Esophagus muscularis mucosa (tissue), 4 donors: Measurements from ENCODE around the gene LGALS4. TPM values are rescaled to one million over a fixed set of nuclear protein-coding genes. Genes with fewer than 3 reads are reported as not detected.
"Not testable (repeated sequence)": the region's sequence is repeated elsewhere in the genome, so short reads cannot be mapped to it uniquely, and the experiment has no call there.

Experiments used
- DNase-seq: peaks from one replicate; pipeline ENCODE4 v3.0.0-alpha.2; 2017; ENCODE audit errors: extremely low spot score
- H3K27ac ChIP-seq, 4 donors: fragments of 200-600 bp; sonication (generic); replicated peaks in 1 of 4; 1 replicate in 3 of 4; 2 replicates in 1 of 4; pipeline ENCODE4 v1.5.1; 2016 to 2019; ENCODE audit warnings: mild to moderate bottlenecking in 1 of 4
- H3K27me3 ChIP-seq, 4 donors: fragments of 200-600 bp; sonication (generic); one replicate each; pipeline versions ENCODE4 v1.5.1 to v1.6.0; 2016 to 2019
- H3K36me3 ChIP-seq, 4 donors: fragments of 200-600 bp; sonication (generic); one replicate each; pipeline ENCODE4 v1.5.1; 2016 to 2019
- H3K4me1 ChIP-seq, 4 donors: fragments of 200-600 bp; sonication (generic); one replicate each; pipeline ENCODE4 v1.5.1; 2016 to 2019
- H3K4me3 ChIP-seq, 4 donors: fragments of 200-600 bp; sonication (generic); 1 replicate in 2 of 4; 2 replicates in 2 of 4; pipeline ENCODE4 v1.5.1; 2016 to 2019; ENCODE audit warnings: mild to moderate bottlenecking in 4 of 4, moderate library complexity in 1 of 4
- H3K9me3 ChIP-seq, 4 donors: fragments of 200-600 bp; sonication (generic); 1 replicate in 3 of 4; 2 replicates in 1 of 4; pipeline ENCODE4 v1.5.1; 2016 to 2019
- CTCF ChIP-seq, 3 experiments: fragments of 200-600 bp in 2 of 3; fragments of 450-650 bp in 1 of 3; sonication (generic) in 2 of 3; IDR thresholded peaks; one replicate each; pipeline ENCODE4 v1.5.1; 2017 to 2019; ENCODE audit warnings: antibody characterized with exemption in 3 of 3, mild to moderate bottlenecking in 2 of 3, moderate library complexity in 1 of 3
- EP300 ChIP-seq: sonication (generic); formaldehyde crosslinking; IDR thresholded peaks from one replicate; pipeline ENCODE4 v1.6.1; 2017; ENCODE audit warnings: antibody characterized with exemption
- POLR2A ChIP-seq: fragments of 450-650 bp; IDR thresholded peaks from one replicate; pipeline ENCODE4 v1.6.1; 2017; ENCODE audit warnings: antibody characterized with exemption, moderate library complexity, mild to moderate bottlenecking, low read depth
- POLR2AphosphoS5 ChIP-seq, 2 donors: sonication (generic); formaldehyde crosslinking; IDR thresholded peaks; one replicate each; pipeline ENCODE4 v1.6.1; 2017; ENCODE audit warnings: antibody characterized with exemption in 2 of 2
- WGBS: methylation state at CpG from one replicate; pipeline ENCODE4 v1.1.5; 2018; 5-methylcytosine and 5-hydroxymethylcytosine counted together
- intact Hi-C: fragments of 100-400 bp; cut with DNase I; formaldehyde crosslinking; loops from one replicate; pipeline ENCODE4 v1.15.1; 2023
- total RNA-seq, 4 donors: library from RNA; depleted of rRNA; stranded (reverse); fragments of >200 nt; gene quantifications; one replicate each; pipeline versions ENCODE4 v1.1.0 to v1.2.1, GENCODE V29; 2016

The LGALS4 gene
- total RNA-seq, 4 donors from 2014 or later = 0.42 to 2.9 (median 0.50) TPM; not detected in 1

DNA sequence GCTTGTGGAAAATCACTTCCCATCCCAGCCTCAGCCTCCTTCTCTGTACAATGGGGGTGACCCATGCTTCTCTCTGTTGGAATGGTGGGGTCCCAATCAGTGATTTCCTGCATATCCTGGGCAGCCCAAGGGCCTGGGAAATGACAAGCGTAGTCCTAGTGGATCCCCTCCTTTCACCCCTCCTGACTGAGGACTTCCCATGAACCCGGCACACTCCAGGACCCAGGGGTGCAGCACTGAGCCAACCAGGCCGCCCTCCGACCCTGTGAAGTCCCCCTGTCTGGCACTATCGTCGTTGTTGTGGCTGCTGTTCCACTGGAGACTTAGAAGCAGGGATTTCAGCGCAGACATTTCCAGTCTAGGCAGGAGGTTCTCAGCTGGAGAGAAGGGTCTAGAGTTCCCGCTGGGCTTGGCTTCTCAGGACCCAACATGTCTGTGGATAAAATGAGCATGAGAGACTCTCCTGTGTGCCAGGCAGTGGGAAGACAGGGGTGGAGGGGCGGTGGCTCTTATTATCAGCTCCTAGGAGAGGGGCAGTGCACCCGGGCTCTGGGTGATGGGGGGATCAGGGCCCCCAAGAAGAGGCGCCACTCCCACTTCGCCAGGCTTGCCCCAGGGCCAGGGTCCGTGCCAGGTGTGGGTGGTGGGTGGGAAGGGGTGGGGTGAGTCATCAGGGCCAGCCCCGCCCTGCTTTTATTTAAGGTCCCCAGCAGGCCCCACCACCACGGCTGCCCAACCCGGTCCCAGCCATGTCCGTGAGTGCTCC lies 24.1 kb downstream of the LGALS4 start, which contains the start of gene LGALS7B:
Gene LGALS7B (plus strand): TSS at position 723 of the 766 bp plus-strand sequence. CDS start 27 bp downstream, at position 750.
- intact Hi-C loops = no loop called here
- 78% methylated on average over 7 of the region's 17 CpGs for WGBS
- Histone ChIP-seq H3K4me1 (peaks cover 5 to 9% (median 6%) of the 10 kb centered on the region in 4 donors), H3K27me3 (no peaks in the 10 kb centered on the region), H3K4me3 (no peak within 1 kb of the TSS), H3K9me3 (no peaks in the 10 kb centered on the region), H3K27ac (no peak within 1 kb of the TSS), H3K36me3 (no peaks in the 10 kb centered on the region)
- TF ChIP-seq POLR2AphosphoS5 (IDR thresholded peaks at IDR 0.05) (no peak), POLR2A (no peak), CTCF (IDR thresholded peaks at IDR 0.05) (no peak), EP300 (no peak)
- DNase-seq = no peak

DNA sequence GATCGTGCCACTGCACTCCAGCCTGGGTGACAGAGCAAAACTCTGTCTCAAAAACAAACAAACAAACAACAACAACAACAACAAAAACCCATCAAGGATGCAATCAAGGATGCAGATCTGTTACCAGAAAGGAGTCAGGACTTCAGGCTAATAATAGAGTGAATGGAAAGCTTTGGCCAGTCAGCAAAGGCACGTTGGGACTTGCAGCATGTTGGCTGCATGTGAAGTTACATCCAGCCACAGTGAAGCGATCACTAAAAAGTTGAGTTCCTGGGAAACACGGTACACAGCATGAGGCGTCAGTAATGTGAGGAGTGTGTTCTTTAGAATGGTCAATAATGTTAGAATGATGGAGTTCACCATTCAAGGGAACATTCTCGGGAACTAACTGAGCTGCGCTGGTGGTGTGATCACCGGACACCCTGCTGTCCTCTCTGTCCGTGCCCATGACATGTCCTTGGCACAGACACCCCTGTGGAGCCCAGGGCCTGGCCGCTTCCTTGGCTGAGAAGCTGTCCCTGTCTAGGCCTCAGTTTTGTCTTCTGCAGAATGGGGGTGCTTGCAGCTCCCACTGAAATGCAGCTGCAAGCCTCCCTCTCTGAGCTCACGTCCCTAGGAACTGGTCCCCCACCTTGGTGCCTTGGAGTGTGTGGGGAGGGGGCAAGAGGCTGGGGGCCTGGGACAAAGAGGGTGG lies 26.0 kb downstream of the LGALS4 start:
- no peak overlapping the region for H3K27ac ChIP-seq
- no peak for DNase-seq
- TF ChIP-seq EP300 (no peak), POLR2AphosphoS5 (IDR thresholded peaks at IDR 0.05) (no peak), POLR2A (no peak), CTCF (IDR thresholded peaks at IDR 0.05) (no peak)
- intact Hi-C loops = no loop called here
- no peaks in the 10 kb centered on the region for H3K4me1 ChIP-seq
- 73% methylated on average over 9 of the region's 11 CpGs for WGBS
- peaks cover 0 to 5% (median 0%) of the 10 kb centered on the region in 4 donors for H3K27me3 ChIP-seq
- no peak overlapping the region for H3K4me3 ChIP-seq
- no peaks in the 10 kb centered on the region for H3K36me3 ChIP-seq
- H3K9me3 ChIP-seq = no peaks in the 10 kb centered on the region

DNA sequence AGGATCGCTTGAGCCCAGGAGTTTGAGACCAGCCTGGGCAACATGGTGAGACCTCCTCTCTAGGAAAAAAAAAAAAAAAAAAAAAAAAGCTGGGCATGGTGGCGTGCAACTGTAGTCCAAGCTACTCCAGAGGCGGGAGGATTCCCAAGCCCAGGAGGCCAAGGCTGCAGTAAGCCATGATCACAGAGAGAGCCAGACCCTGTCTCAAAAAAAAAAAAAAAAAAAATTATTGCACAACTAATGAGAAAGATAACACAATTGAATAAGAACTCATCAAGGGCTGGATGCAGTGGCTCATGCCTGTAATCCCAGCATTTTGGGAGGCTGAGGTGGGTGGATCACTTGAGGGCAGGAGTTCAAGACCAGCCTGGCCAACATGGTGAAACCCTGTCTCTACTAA lies 26.7 kb downstream of the LGALS4 start:
- H3K4me1 ChIP-seq, intact Hi-C loops, H3K36me3 ChIP-seq, H3K9me3 ChIP-seq, H3K4me3 ChIP-seq, H3K27ac ChIP-seq, DNase-seq, H3K27me3 ChIP-seq: not testable (repeated sequence)
- WGBS = 93% methylated on average over 3 of the region's 3 CpGs

DNA sequence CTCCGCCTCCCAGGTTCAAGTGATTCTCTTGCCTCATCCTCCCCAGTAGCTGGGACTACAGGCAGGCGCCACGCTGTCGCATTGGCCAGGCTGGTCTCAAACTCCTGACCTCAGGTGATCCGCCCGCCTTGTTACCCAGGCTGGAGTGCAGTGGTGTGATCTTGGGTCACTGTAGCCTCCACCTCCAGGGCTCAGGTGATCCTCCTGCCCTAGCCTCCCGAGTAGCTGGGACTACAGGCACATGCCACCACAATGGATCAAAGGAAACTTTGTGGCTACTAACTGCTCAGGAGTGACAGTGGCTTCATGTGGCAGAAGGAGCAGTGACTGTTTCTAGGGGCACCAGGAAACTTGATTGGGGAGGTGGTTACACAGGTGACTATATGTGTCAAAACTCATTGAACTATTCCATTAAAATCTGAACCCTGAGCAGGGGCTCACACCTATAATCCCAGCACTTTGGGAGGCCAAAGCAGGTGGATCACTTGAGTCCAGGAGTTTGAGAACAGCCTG lies 27.5 kb downstream of the LGALS4 start:
- Histone ChIP-seq H3K4me3 (no peak overlapping the region), H3K9me3 (no peaks in the 10 kb centered on the region), H3K27me3 (peaks cover 0 to 9% (median 0%) of the 10 kb centered on the region in 4 donors), H3K36me3 (no peaks in the 10 kb centered on the region), H3K27ac (no peak overlapping the region), H3K4me1 (no peaks in the 10 kb centered on the region)
- TF ChIP-seq POLR2A = no peak
- TF ChIP-seq POLR2AphosphoS5 (IDR thresholded peaks at IDR 0.05) = no peak
- 96% methylated on average over 7 of the region's 7 CpGs for WGBS
- DNase-seq = no peak
- intact Hi-C loops = no loop called here

GRCh38 chr19:38784224-38784623 lies 28.5 kb downstream of the LGALS4 start:
- Histone ChIP-seq H3K27me3 (peaks cover 0 to 12% (median 0%) of the 10 kb centered on the region in 4 donors), H3K4me3 (no peak overlapping the region), H3K27ac (no peak overlapping the region), H3K9me3 (no peaks in the 10 kb centered on the region), H3K4me1 (no peaks in the 10 kb centered on the region), H3K36me3 (no peaks in the 10 kb centered on the region)
- TF ChIP-seq EP300 (no peak), POLR2AphosphoS5 (IDR thresholded peaks at IDR 0.05) (no peak), CTCF (IDR thresholded peaks at IDR 0.05) (no peak), POLR2A (no peak)
- intact Hi-C loops = no loop called here
- DNase-seq = no peak
- 80% methylated on average over 3 of the region's 3 CpGs for WGBS

- WGBS = 90% methylated on average over 13 of the region's 13 CpGs
- peaks cover 0 to 16% (median 0%) of the 10 kb centered on the region in 4 donors for H3K27me3 ChIP-seq
- intact Hi-C loops, H3K4me1 ChIP-seq, H3K4me3 ChIP-seq, H3K27ac ChIP-seq, DNase-seq, H3K36me3 ChIP-seq, H3K9me3 ChIP-seq: not testable (repeated sequence)
Observed at GRCh38 chr19:38782212-38782611, 30.5 kb downstream of the LGALS4 start.
